ENCODE data around the gene CXCL16.
"Not testable (repeated sequence)": the region's sequence is repeated elsewhere in the genome, so short reads cannot be mapped to it uniquely, and the experiment has no call there.

CXCL16 gene

DNA sequence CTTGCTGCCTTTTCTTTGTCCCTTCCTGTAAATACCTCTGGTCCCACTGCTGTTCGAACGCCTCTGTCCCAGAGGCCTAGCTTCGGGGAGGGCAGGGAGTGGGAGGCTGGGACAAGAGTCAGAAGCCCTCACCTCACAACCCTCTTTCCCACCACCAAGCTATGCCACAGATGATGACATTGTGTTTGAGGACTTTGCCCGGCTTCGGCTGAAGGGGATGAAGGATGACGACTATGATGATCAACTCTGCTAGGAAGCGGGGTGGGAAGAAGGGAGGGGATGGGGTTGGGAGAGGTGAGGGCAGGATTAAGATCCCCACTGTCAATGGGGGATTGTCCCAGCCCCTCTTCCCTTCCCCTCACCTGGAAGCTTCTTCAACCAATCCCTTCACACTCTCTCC, 18.9 kb downstream of the CXCL16 start:
- no peak for DNase-seq

DNA sequence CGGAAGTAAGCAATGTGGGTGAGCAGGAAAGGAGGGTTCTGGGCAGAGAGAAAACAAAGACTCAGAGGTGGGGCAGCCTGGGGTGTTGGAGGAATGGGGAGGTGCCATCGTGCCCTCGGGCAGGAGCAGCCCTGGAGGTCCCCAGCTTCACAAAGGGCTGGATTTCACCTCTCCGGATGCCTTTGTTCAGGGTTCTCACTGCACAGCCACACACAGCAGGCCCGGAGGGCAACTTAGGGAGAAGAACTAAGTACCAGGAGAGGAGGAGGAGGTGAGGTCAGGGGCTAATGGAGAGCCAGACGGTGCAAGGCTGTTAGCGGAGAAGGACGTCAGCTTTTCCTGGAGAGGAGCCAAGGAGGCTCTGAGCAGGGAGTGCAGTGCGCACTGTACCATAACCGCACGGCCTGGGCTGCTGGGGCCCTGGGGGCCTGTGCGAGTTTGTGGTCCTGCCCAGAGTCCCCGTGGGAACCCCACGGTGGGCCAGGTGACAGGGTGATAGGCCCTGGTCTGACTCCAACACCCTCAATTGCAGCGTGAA, 20.0 kb downstream of the CXCL16 start:
- no peak for DNase-seq

DNA sequence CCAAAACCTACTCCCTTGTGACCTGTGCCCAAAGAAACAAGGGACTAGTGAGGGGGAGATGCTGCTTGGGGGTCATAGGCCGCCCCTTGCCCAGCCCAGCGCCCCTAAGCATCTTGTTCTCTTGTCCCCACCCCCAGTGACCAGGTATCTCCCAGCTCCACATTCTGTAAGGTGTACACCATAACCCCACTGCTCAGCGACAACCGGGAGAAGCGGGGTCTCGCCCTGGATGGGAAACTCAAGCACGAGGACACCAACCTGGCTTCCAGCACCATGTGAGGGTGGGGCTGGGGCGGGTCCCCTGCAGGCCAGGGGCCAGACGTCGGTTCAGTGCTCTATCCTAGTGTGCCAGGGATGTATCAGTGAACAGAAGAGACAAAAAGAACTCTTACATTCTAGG, 20.6 kb downstream of the CXCL16 start:
- DNase-seq: no peak

DNA sequence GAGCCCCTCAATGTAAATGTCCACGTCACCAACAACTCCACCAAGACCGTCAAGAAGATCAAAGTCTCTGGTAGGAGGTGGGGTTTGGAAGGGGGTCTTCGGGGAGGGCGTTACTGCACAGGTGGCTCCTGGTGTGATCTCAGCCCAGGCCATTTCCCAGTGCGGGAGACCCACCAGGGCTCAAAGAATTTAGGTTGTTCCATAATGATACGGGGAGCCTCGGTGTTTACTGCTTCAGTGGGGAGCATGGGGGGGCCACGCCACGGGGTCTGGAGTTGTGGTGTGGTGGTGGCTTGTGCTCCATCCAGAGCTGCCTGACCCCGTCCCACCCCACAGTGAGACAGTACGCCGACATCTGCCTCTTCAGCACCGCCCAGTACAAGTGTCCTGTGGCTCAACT, 21.5 kb downstream of the CXCL16 start:
- no peak for DNase-seq

DNA sequence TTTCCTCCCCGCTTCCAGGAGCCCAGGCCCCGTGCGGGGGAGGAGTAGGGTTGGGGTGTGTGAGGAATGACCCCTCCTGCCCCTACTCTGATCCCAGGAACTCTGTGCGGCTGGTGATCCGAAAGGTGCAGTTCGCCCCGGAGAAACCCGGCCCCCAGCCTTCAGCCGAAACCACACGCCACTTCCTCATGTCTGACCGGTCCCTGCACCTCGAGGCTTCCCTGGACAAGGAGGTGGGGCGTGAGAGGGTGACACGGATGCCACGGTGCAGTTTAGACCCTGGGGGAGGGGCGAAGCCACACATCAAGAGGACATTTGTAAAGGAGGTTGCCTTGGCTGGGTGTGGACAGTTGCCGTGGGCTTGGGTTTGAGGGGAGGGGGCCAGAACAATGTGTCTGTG, 21.9 kb downstream of the CXCL16 start:
- no peak for DNase-seq

DNA sequence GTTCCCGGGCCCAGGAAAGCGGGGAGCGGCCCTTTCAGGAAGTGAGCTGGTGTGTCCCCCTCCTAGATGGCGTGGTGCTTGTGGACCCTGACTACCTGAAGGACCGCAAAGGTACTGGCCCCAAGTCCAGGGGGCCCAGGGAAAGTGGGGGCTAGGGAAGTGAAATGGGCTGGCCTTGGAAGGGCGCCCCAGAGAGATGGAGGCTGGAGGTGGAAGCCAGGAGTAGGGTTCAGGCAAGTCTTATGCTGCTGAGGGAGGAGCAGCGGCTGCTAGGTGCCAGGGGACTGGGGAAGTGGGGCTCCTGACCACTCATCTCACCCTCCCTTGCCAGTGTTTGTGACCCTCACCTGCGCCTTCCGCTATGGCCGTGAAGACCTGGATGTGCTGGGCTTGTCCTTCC, 23.6 kb downstream of the CXCL16 start:
- no peak for DNase-seq

DNA sequence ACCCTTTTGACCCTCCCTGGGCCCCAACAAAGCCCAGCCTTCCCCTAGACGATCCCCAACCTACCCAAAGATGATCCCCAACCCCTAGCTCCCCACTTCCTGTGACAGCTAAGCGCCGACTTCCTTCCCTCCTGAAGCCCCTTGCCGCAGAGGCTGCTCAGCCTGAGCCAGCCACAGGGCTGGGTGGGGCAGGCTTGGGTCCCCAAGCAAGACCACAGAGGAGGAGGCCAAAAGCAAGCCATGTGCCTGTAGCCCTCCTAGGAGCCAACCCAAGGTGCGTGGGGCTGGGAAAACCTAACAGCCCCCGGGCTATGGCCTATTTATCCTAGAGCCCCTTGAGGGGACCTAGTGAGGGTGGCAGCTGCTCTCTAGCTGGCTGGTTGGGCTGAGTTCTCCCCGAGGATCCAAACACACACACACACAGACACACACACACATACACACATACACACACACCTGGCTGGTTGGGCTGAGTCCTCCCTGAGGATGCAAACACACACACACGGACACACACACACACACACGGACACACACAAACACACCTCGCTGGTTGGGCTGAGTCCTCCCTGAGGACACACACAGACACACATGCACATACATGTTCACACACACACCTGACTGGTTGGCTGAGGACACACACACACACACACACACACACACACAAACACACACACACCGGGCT, 24.5 kb downstream of the CXCL16 start:
- DNase-seq: no peak

DNA sequence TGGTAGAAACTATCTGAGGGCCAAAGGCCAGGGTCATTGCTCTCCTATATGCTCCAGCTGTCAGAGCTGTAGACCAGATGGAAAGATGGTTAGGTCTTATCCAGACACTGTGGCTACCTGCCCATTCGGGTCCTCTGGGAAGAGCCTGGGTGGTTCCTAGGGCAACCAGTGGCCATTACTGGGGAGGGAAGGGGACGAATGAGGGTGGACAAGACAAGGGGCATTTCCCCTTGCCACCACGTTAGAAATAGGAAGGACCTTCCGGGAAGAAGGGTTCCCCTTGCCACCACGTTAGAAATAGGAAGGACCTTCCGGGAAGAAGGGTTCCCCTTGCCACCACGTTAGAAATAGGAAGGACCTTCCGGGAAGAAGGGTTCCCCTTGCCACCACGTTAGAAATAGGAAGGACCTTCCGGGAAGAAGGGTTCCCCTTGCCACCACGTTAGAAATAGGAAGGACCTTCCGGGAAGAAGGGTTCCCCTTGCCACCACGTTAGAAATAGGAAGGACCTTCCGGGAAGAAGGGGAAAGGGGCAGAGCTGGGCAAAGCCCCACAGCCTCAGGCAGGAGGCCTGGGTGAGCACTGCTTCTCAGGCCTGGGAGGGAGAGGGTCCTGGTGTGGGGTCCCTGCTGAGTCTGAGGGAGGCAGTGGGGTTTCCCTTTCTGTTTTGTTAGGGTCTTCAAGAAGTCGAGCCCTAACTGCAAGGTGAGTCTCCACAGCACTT, 25.2 kb downstream of the CXCL16 start:
- not testable (repeated sequence) for DNase-seq

DNA sequence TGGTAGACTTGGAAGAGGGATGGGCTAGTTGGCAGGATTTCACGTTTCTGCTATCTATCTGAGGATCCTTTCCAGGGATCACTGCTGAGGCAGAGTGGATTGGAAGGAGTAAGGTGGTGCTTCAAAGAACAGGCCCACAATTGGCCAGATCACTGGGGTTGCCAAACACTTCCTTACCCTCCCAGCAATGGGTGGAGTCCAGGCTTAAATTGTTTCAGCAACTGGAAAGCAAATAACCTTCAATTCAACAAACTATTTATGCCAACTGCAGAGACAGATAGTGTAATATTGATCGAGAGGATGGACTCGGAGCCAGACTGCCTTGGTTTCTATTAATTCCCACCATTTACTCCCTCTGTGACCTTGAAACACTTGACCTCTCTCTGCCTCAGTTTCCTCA, 27.2 kb downstream of the CXCL16 start:
- DNase-seq: no peak

DNA sequence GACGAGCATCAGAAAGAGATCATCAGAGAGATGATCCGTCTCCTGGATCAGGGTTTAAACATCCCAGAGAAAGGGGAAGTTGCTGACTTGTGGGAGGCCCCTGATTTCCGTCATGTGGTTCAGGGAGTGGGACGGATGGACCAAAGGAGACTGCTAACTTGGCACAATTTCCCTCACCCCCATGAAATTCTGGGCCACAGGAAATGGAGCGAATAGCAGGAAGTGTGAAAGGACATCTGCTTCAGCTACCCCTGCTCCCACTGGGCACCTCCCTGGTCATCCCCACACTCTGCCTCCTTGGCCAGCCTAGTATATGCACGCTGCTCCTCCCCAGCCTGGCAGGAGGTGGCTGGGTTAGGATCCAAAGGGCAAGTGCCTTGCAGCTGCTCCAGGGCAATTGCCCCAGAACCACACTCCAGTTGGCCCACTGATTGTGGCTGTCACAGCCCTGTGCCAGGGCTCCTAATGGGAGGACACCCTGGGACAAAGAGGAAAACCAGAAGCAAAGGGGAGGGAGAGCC, 28.0 kb downstream of the CXCL16 start:
- no peak for DNase-seq

DNA sequence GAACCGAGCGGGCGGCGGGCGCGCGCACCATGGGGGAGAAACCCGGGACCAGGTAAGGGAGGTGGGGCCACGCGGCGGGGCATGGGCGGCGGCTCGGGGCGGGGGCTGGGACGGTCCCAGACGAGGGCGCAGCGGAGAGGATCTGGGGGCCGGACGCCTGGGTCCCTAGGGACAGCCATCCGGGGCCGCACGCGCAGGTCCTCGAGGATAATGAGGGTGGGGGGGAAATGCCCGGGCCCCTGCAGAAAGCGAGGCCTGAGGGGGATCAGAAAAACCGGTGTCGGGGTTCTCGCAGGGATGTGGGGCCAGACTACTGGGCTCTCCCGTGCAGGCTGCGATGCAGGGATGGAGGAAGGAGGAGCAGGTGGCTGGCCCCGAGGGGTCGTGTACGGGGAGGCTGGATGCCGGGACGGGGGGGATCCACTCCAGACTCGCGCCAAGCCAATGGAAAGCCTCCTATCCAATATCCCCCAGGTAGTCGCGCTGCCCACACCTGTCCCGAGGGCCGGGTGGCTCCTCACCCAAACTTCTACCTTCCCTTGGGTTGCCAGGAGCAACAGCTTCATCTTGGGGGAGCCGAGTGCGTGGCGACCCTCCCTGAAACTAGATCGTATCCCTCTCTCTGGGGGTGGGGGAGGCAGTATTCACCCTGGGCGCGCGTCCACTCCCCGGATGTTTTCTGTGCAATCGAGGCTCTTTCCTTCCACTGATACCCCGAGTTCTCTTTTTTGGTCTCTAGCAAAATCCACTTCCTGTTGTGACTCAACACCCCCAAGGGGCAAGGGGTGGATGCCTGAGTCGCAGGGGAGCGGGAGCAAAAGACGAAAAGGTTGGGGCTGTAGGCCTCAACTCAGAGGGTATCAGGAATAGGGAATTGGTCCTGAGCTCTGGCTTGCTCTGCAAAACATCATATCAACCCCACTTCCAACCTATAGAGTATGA, 28.8 kb downstream of the CXCL16 start:
- no peak for DNase-seq

DNA sequence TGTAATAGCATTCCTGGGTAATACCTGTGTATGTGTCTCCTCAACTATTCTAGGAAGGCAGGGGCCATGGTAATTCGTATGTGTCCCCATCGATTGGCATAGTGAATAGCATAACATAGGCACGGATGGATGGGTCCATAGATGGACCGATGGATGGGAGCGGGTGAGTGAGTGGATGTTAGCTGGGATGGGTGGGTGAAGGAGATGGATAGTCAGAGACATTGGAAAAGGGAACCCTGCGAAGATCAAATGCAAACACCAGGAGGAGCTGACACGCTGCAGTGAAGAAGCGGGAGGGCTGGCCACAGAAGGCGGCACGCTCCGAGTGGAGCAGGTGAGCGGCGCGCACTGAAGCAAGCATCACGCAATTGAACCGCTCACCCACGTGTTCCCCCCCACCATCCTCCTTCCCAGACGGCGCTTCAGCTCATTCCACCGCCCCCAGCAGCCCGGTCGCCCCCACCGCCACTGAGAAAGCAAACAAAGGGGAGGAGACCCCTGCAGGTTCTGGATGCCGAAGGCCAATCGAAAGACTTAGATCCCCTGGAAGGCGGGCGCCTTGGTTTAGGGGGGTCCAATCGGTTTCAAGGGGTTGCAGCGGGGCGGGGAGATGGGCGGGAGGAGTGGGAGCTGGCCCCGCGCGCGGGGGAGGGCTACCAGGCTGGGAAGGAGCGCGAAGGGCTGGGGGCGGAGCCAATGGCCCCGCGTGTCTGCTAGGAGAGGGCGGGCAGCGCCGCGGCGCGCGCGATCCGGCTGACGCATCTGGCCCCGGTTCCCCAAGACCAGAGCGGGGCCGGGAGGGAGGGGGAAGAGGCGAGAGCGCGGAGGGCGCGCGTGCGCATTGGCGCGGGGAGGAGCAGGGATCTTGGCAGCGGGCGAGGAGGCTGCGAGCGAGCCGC, 29.7 kb downstream of the CXCL16 start, which contains the start of gene ARRB2:
Gene ARRB2, plus strand, starts transcription at position 839 of the 899 bp plus-strand sequence. CDS start 90 bp downstream, outside the sequence.
- peak; percentile 99 for DNase-seq

DNA sequence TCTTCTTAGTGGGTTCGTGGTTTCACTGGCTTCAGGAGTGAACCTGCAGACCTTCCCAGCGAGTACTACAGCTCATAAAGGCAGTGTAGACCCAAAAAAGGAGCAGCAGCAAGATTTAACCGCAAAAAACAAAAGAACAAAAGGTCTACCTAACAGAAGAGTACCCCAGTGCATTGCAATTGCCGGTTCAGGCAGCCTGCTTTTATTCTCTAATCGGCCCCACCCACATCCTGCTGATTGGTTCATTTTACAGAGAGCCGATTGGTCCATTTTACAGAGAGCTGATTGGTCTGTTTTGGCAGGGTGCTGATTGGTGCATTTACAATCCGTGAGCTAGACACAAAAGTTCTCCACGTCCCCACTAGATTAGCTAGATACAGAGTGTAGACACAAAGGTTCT, 31.3 kb downstream of the CXCL16 start:
- DNase-seq: peak; percentile 17

DNA sequence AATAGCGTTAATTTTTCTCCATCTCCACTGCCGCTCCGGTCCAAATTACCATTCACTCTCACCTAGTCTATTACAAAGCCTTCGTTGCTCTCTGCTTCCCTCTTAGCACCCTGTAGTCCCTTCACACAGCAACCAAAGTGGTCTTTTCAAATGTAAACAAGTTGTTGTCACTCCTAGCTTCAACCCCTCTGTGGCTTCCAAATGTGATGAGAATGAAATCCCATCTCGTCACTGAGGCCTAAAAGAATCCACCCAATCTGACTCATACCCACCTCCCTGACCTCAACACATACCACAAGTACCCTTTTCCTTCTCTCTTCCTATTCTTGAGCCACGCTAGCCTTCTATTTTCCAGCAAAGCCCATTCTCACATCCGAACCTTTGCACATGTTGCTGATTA, 33.6 kb downstream of the CXCL16 start:
- DNase-seq: no peak

DNA sequence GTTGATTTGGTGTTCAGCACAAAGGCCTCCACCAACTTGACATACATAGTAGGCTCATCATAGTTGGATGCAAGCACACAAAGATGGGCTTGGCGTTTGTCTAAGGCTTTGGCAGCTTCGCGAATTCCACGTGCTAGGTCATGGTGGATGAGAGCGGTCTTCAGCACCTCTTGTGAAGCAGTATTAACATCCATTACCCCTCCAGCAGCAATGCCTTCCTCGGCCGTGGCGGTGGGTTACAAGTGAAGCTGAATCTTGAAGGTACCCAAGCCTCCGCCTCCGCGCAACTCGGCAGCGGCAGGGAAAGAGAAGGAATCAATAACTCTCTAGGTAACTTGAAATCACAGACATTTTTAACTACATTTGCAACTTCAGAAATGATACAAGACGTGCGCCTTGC, 34.7 kb downstream of the CXCL16 start:
- no peak for DNase-seq

DNA sequence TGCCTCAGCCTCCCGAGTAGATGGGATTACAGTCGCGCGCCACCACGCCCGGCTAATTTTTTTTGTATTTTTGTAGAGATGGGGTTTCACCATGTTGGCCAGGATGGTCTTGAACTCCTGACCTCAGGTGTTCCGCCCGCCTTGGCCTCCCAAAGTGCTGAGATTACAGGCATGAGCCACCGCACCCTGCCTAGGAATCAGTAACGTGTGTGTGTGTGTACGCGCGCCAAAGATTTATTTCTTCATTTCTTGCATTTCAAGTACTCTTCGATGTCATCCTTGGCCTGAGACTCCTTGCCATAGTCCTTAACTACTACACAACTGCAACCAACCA, 35.2 kb downstream of the CXCL16 start:
- not testable (repeated sequence) for DNase-seq

DNA sequence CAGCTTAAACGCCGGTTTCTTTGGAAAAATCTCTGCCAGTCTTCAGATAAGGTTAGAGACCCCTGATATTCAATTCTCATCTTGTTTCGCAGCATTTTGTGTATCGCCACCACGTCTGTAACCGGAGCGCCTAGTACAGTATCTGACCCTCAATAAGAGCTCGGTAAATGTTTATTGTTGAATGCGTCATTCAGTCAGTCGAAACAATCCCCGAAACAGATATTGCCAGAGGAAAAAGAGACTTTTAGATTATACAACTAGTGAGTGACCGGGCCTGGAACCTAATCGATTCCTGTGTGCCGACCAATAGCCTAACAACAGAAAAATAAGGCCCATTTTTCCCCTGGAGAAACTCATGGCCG, 36.4 kb downstream of the CXCL16 start:
- no peak for DNase-seq

DNA sequence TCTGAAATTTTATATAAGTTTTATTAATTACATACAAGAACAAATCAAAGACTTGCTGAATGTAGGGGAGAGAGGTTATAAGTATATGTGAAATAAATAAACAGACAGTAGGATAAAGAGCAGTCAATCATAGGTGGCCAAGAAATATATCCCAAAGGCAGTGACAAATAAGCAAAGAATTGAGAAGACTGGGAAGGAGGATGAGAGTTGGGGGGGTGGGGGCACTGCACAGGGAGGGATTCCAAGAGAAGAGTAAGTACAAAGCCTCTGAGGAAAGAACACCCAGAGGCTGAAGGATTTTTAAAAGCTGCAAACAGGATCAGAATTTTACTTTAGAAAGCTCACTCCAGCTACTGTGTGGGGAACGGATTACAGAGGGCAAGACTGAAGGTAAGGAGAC, 38.6 kb downstream of the CXCL16 start:
- DNase-seq: no peak

DNA sequence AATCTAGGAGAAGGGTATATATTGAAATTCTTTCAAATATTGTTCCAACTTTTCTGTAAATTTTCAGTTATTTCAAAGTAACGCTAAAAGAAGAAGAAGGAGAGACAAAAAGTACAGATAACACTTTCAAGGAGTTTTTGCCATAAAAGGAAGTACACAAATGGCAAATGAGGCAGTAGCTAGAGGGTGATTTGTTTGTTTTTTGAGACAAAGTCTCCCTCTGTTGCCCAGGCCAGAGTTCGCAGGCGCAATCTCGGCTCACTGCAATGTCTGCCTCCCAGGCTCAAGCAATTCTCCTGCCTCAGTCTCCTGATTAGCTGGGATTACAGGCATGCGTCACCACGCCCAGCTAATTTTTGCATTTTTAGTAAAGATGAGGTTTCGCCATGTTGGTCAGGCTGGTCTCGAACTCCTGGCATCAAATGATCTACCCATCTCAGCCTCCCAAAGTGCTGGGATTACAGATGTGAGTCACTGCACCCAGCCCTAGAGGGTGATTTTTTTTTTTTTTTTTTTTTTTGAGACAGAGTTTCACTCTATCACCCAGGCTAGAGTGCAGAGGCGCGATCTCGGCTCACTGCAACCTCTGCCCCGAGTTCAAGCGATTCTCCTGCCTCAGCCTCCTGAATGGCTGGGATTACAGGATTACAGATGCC, 40.2 kb downstream of the CXCL16 start:
- not testable (repeated sequence) for DNase-seq

DNA sequence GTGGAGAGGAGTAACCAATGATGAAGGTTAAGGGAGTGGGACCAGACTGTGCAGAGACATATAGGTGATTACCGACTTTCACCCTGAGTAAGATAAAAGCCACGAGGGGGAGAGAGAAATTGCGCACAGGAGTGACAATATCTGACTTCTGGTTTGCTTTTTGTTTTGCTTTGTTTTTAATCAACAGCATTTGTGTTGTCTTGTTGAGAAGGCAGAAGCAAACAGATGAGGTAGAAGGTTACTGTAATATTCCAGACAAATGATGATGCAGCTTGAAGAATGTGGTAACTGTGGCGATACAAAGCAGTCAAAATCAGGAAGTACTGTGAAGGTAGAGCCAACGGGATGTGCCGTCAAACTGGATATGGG, 43.3 kb downstream of the CXCL16 start:
- no peak for DNase-seq

DNA sequence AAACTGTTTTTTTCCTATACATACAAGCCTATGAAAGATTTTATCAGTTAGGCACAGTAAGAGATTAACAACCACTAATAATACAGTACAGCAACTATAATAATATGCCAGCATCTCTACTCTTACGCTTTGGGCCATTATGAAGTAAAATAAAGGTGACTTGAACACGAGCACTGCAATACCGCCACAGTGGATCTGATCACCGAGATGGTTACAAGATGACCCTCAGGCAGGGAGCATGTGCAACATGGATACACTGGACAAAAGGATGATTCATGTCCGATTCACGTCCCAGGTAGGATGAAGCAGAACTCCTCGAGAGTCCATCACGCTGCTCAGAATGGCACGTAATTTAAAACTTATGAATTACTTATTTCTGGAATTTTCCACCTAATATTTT, 46.3 kb downstream of the CXCL16 start:
- no peak for DNase-seq

DNA sequence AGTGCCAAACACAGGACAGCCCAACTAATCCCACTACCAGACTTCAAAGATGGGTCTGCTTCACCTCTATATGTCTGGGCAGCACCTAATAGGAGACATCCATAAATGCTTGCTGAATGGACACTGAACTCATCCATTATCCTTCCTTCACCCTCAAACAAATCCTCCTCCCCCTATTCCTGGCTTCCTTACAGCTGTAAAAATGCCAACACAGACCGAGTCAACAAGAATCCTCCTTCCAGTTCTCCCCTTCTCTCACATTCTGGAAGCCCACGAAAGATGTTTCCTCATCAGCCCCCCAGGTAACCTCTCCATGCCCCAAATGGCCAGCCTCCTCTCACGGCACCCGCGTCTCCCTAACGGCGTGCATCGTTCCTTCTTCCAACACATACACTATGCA, 48.0 kb downstream of the CXCL16 start:
- no peak for DNase-seq
